Hepatic stellate cell (primary cell): ENCODE measurements around the gene PTPN6.

Experiments
- DNase-seq: peaks from one replicate; pipeline ENCODE4 v3.0.0; 2011; ENCODE audit warnings: low spot score

PTPN6 gene

DNA sequence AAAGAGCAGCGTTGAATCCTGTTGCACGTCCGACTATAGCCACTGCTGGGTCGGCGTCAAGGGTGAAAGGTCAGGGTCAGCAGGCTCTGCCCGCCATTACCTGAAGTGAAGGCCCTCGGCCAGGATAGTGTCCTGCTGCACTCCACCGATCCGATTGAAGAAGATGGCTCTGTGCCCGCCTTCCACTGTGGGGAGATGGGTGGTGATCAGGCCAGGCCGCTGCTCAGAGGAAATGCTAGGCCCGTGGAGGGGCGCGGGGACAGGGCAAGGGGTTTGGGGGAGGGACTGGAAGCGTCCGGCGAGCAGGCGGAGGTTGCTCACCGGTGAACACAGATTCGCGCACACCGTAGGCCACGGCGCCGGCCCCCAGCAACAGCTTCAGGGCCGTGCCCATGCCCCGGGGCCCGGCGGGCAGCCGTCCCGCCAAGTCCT is 19.0 kb downstream of the PTPN6 start:
- peak; percentile 13 for DNase-seq

DNA sequence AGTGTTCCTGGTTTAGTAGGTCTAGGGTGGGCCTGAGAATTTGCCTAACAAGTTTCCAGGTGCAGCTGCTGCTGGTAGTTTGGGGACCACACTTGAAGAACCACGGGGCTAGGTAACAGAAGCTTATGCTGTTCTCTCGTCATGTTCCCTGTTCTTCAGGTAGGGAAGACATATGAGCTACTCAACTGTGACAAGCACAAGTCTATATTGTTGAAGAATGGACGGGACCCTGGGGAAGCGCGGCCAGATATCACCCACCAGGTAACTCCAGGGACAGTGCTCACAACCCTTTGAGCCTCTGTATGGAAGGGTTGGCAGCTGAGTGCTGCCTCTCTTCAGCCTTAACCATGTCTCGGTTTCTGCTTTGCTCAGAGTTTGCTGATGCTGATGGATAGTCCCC is 23.0 kb downstream of the PTPN6 start:
- DNase-seq: no peak

- no peak for DNase-seq
These were observed 24.3 kb downstream of the PTPN6 start for GRCh38 chr12:6975297-6976032.

DNA sequence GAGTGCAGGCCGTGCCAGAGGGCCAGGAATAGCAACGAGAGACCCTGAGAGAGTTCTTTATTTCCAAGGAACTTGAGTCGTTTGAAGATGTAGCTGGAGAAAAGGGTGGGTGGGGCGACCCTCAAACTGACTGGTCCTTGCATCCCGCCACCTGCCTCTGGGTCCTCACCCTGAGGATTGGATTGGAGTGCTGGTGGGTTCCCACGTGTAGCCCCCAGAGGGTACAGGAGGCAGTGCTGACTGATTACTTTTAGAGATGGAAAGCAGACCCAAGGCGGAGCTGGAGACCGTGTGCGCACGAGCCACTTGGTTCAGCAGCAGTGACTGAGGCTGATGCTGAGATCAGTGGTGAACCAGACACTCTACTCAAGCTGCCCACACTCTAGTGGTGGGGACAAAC is 26.5 kb downstream of the PTPN6 start:
- no peak for DNase-seq

DNA sequence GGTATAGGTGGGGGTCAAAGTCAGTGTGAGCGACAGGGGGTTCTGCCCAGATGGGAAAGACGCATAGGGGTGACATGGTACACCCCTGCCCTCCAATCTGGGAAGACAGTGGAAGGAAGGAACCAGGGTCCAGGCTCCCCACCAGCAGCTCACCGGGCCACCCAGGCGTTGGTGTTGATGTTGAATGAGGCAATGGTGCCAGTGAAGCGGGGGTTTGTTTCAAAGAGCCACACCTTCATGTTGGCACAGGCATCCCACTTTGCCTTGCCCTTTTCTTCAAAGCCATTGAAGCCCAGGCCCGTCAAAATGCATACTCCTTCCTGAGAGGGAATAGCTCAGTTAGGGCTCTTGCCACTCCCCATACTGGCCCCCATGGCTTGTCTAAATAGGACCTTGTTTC is 27.0 kb downstream of the PTPN6 start:
- no peak for DNase-seq

DNA sequence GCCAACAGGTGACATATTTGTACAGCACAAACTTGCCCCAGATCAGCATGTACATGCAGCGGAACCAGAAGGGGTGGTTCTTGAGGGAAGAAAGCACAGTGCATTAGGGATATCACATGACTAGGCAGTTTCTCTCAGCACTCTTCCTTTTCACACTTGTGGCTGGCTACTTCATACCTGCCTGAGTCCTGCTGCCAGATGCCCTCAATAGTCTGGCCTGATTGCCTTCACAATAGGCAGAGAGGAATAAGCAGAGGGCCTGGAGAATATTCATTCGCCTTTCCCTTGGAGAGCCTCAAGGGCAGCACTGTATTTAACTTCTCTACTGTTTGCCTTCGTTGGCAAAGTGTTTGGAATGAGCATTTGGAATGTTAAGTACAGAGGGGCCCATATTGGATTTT is 27.5 kb downstream of the PTPN6 start:
- no peak for DNase-seq

DNA sequence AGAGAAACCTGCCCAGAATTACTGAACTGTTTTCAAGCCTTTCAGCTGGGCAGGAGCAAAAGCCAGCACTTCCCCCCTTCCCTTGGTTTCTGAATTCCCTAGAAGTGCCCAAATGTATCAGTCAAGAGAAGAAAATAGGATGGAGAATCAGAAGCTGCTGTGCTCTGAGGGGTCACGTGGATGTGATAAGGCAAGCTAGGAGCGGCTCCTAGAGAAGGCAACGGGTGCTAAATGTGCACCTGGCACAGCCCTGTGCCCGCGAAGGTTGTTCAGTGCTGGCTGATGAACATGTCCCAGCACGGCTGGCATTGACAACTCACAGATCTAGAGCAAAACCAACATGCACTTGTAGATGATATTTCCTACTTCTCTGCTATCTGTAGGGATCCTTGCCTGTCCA is 27.9 kb downstream of the PTPN6 start:
- no peak for DNase-seq

DNA sequence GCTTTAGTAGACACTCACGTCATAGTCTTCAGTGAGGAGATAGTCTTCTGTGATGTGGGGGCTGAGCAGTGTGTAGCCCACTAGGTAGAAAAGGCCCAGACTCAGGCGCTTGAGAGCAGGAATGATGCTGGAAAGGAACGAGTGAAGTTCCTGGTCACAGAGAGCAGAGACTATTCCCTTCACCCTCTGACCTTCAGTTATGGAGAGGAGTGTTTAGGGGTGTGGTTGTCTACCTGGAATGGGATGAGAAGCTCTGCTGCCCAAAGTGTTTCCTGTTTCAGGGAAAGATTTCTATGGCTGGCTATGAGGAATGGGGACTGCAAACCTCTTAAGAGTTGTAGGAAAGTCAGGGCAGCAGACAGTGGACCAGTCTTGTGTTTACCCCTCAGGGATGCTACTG is 28.3 kb downstream of the PTPN6 start:
- DNase-seq: no peak

DNA sequence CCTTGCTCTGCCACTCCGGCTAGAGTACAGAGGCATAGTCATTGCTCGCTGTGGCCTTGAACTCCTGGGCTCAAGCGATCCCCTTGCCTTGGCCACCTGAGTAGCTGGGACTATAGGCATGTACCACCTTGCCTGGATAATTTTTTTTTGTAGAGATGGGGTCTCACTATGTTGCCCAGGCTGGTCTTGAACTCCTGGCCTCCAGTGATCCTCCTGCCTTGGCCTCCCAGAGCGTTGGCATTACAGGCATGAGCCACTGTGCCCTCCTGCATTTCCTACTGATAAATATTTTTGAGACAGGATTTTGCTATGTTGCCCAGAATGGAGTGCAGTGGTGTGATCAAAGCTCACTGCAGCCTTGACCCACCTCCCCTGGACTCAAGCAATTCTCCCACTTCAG is 28.9 kb downstream of the PTPN6 start:
- DNase-seq: no peak

- DNase-seq: no peak
These were observed 29.6 kb downstream of the PTPN6 start for GRCh38 chr12:6980740-6981139.

DNA sequence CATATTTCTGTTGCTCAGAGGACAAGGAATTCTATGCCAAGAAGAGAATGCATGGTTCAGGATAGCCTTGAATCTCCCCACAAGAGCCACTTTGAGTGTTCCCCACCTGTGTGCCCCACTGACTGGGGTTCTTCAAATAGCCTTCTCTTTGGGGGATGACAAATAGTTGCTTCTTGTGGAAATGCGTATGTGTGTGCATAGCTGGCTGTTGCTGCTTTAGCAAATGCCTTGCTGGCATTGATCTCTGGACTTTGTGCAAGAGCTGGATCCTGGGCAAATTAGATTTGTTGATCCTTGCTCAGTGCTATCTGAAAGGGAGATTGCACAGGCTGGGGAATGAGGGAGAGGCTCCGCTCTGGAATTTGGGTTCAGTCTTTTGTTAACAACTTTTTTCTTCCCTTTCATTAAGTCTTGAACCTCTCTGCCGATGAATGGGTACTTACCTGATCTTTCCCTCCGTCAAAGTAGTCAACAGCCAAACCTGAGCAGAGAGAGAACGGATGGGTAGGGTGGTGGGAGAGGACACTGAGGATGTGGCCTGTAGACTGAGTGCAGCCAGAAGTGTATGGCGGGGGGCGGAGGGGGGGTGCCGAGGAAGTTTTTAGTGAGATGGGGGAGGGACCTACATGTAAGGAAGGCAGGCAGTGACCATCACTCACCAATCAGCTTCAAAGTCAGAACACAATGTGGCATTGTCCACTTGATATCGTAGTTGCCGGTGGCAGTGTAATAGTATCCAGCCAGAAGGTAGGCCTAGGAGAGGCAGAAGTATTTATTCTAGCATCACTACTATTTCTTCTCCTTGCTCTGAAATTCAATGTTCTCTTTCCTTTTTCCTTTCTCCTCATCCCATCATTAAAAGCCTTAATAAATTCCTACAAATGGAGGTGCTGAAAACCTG is 30.2 kb downstream of the PTPN6 start:
- DNase-seq: no peak

GRCh38 chr12:6982532-6982931 is 31.4 kb downstream of the PTPN6 start:
- DNase-seq: no peak

- DNase-seq: no peak
These were observed 36.9 kb downstream of the PTPN6 start for GRCh38 chr12:6987956-6988553.

- peak; percentile 57 for DNase-seq
These were observed 44.9 kb downstream of the PTPN6 start for GRCh38 chr12:6996040-6996441.

DNA sequence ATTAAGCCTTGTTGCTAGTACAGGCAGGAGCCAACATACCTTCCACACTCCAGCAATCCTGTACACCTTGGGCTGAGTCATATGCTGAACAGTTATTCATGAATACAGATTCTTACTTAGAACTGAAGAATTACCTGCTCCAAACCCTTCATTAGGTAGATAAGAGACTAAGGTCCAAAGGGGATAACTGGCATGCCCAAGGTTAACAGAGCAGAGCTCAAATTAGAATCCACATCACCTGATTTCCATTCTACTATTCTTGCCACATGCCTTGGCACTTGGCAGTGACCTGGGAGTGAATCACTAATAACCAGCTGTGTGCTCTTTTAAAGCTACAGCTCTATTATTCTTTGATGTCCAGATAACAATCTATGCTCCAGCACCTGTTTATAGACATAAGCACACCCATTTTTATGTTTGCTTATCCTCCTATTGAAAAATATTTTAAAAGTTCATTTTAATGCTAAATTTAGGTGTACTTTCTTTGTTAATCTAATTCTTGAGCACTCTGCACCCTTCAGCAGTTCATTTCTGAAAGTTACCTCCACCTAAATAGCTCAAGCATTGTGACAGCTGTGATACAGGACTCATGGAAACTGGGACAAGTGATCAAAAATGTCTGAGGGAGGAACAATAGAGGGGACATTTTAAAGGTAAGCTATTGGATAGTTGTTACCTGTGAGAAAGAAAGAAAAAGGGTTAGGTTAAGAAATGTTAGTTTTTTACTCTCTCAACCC is 47.7 kb downstream of the PTPN6 start:
- DNase-seq: no peak

GRCh38 chr12:7001921-7002591 is 50.9 kb downstream of the PTPN6 start:
- no peak for DNase-seq

DNA sequence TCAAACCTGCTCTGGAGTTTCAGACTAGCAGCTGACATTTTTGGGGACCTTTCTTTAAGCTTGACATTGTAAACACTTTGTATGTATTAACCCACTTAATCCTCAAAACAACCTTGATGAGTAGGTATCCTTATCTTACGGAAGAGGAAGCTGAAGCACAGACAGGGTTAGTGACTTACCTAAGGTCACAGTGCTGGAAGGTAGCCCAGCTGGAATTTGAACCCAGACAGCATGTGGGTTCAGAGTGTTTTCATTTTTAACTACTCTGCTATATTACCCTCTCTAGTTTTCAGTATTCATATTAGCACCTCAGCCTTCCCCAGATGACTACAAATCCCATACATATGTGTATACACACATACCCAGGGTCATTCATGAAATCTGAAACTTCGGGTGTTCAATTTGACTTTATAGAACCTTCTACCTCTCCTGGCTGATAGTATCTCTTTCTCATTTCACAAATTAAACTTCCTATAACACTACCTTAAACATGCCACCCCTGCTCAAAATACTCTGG is 53.2 kb downstream of the PTPN6 start:
- no peak for DNase-seq

DNA sequence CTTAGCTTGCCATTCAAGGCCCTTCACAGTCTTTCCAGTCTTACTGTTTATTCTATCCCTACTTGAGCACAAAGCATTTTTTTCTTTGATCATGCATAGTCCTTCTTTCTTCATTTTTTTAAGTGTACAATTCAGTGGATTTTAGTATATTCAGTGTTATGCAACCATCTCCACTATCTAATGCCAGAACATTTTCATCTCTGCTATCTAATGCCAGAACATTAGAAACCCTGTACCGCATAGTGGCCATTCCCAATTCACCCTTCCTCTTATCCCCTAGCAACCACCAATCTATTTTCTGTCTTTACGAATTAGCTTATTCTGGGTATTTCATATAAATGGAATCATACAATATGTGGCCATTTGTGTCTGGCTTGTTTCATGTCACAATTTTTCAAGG is 53.7 kb downstream of the PTPN6 start:
- no peak for DNase-seq

GRCh38 chr12:7005311-7005710 is 54.2 kb downstream of the PTPN6 start:
- no peak for DNase-seq

GRCh38 chr12:7006639-7007038 is 55.5 kb downstream of the PTPN6 start:
- DNase-seq: no peak

DNA sequence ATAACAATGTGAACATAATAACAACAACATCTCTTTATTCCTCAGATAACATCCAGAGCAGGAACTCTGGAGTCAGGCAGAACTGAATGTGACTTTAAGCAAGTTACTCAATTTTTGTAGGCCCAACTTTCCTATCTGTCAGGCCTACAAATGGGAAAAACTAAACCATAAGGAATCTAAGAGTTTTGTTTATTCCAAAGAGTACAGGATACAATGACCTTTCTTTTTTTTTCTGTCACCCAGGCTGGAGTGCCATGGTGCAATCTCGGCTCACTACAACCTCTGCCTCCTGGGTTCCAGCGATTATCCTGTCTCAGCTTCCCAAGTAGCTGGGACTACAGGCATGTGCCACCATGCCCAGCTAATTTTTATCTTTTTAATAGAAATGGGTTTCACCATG is 57.7 kb downstream of the PTPN6 start:
- no peak for DNase-seq

- DNase-seq: no peak
These were observed 58.4 kb downstream of the PTPN6 start for GRCh38 chr12:7009512-7009911.
